CD14-positive monocyte (primary cell): ENCODE measurements around the gene RBFOX1. TPM values are rescaled to one million over a fixed set of nuclear protein-coding genes. Genes with fewer than 3 reads are reported as not detected.

Source experiments
- DNase-seq, 3 donors: peaks; one replicate each; pipeline ENCODE4 v3.0.0-alpha.2; 2011 to 2022
- H2AFZ ChIP-seq: 2 replicates; pipeline ENCODE4 v1.6.0; 2012; ENCODE audit warnings: mild to moderate bottlenecking, low read depth, low read length, inconsistent platforms; ENCODE audit not compliant: insufficient read depth, poor library complexity, severe bottlenecking
- H3K27ac ChIP-seq, 2 donors: 1 replicate in 1 of 2; 2 replicates in 1 of 2; pipeline ENCODE4 v1.5.1; 2012 to 2013; ENCODE audit warnings: low read length in 2 of 2, control low read depth in 1 of 2, inconsistent platforms in 1 of 2, low read depth in 1 of 2, mild to moderate bottlenecking in 1 of 2
- H3K27me3 ChIP-seq, 2 donors: one replicate each; pipeline versions ENCODE4 v1.6.0 to v1.6.1; 2011 to 2013; ENCODE audit warnings: low read length in 2 of 2; ENCODE audit not compliant: control insufficient read depth in 2 of 2, insufficient read depth in 2 of 2
- H3K36me3 ChIP-seq, 2 donors: replicated peaks in 1 of 2; 1 replicate in 1 of 2; 2 replicates in 1 of 2; pipeline versions ENCODE4 v1.5.1 to v1.6.1; 2012 to 2013; ENCODE audit warnings: low read length in 2 of 2, control low read depth in 1 of 2, inconsistent platforms in 1 of 2, mild to moderate bottlenecking in 1 of 2; ENCODE audit not compliant: insufficient read depth in 2 of 2, control insufficient read depth in 1 of 2
- H3K4me1 ChIP-seq, 2 donors: 1 replicate in 1 of 2; 2 replicates in 1 of 2; pipeline versions ENCODE4 v1.5.1 to v1.6.1; 2012 to 2013; ENCODE audit warnings: low read length in 2 of 2, control low read depth in 1 of 2, inconsistent platforms in 1 of 2, mild to moderate bottlenecking in 1 of 2, moderate library complexity in 1 of 2; ENCODE audit not compliant: insufficient read depth in 2 of 2, control insufficient read depth in 1 of 2
- H3K4me2 ChIP-seq: replicated peaks from 2 replicates; pipeline ENCODE3; 2012; ENCODE audit warnings: low read length, moderate library complexity, mild to moderate bottlenecking; ENCODE audit not compliant: poor library complexity, severe bottlenecking; ENCODE audit errors: extremely low read depth
- H3K4me3 ChIP-seq, 3 experiments: fragments of 200-600 bp in 1 of 3; sonication (generic) in 1 of 3; replicated peaks in 1 of 3; 1 replicate in 2 of 3; 2 replicates in 1 of 3; pipeline ENCODE4 v1.5.1; 2011 to 2013; ENCODE audit warnings: low read length in 3 of 3, mild to moderate bottlenecking in 3 of 3, control low read depth in 2 of 3, low read depth in 2 of 3, inconsistent platforms in 1 of 3, moderate library complexity in 1 of 3
- H3K79me2 ChIP-seq: 2 replicates; pipeline ENCODE4 v1.6.0; 2012; ENCODE audit warnings: mild to moderate bottlenecking, control low read depth, inconsistent platforms, low read length, moderate library complexity; ENCODE audit not compliant: insufficient read depth
- H3K9ac ChIP-seq: 2 replicates; pipeline ENCODE4 v1.6.0; 2017; ENCODE audit warnings: low read length, mild to moderate bottlenecking; ENCODE audit not compliant: insufficient read depth, poor library complexity, severe bottlenecking
- H3K9me3 ChIP-seq, 2 donors: replicated peaks in 1 of 2; 1 replicate in 1 of 2; 2 replicates in 1 of 2; pipeline versions ENCODE4 v1.5.1 to v1.6.1; 2012 to 2013; ENCODE audit warnings: low read length in 2 of 2, control low read depth in 1 of 2; ENCODE audit not compliant: control insufficient read depth in 1 of 2, insufficient read depth in 1 of 2
- H4K20me1 ChIP-seq: 2 replicates; pipeline ENCODE4 v1.6.0; 2012; ENCODE audit warnings: mild to moderate bottlenecking, low read length, control low read depth, moderate library complexity; ENCODE audit not compliant: insufficient read depth
- H3K27ac Mint-ChIP-seq, 7 donors: one replicate each; pipeline ENCODE4 v1.8.0; 2020; ENCODE audit warnings: mild to moderate bottlenecking in 7 of 7, mixed read lengths in 7 of 7, moderate library complexity in 6 of 7, inconsistent platforms in 2 of 7
- H3K27me3 Mint-ChIP-seq, 3 donors: one replicate each; pipeline ENCODE4 v1.8.0; 2021 to 2022; ENCODE audit warnings: low read depth in 3 of 3, mild to moderate bottlenecking in 3 of 3, mixed read lengths in 3 of 3, moderate library complexity in 3 of 3, inconsistent platforms in 1 of 3
- H3K36me3 Mint-ChIP-seq, 2 donors: one replicate each; pipeline ENCODE4 v1.8.0; 2020; ENCODE audit warnings: mixed read lengths in 2 of 2, inconsistent platforms in 1 of 2, mild to moderate bottlenecking in 1 of 2
- H3K4me1 Mint-ChIP-seq: one replicate; pipeline ENCODE4 v1.8.0; 2020; ENCODE audit warnings: mild to moderate bottlenecking, mixed read lengths
- H3K4me3 Mint-ChIP-seq, 2 donors: one replicate each; pipeline ENCODE4 v1.8.0; 2020; ENCODE audit warnings: mild to moderate bottlenecking in 2 of 2, mixed read lengths in 2 of 2, moderate library complexity in 1 of 2
- H3K9me3 Mint-ChIP-seq, 7 donors: one replicate each; pipeline ENCODE4 v1.8.0; 2020 to 2022; ENCODE audit warnings: mixed read lengths in 7 of 7, mild to moderate bottlenecking in 6 of 7, moderate library complexity in 6 of 7, inconsistent platforms in 2 of 7
- WGBS: methylation state at CpG from one replicate; pipeline ENCODE4 v1.1.5; 2013; ENCODE audit warnings: missing lambda C conversion rate; ENCODE audit not compliant: insufficient coverage; 5-methylcytosine and 5-hydroxymethylcytosine counted together
- intact Hi-C, 2 donors: fragments of 100-400 bp; cut with micrococcal nuclease; formaldehyde crosslinking; loops; one replicate each; pipeline versions ENCODE4 v1.15.0 to v1.15.1; 2023
- polyA plus RNA-seq, 3 donors: library from polyadenylated mRNA; depleted of rRNA in 1 of 3; unstranded in 2 of 3; stranded (reverse) in 1 of 3; fragments of 300-500 nt in 2 of 3; fragments of >200 nt in 1 of 3; fragmentation: Illumina TruSeq in 2 of 3; gene quantifications; 1 replicate in 2 of 3; 2 replicates in 1 of 3; pipeline ENCODE4 v1.2.3, GENCODE V29; 2012 to 2021
- TF ChIP-seq, protein P1 (sequence below): fragments of 200-600 bp; IDR thresholded peaks from one replicate; pipeline ENCODE4 v1.8.0; 2022; ENCODE audit warnings: antibody characterized with exemption, mild to moderate bottlenecking

RBFOX1 gene
- polyA plus RNA-seq, 3 donors, result not detected

DNA sequence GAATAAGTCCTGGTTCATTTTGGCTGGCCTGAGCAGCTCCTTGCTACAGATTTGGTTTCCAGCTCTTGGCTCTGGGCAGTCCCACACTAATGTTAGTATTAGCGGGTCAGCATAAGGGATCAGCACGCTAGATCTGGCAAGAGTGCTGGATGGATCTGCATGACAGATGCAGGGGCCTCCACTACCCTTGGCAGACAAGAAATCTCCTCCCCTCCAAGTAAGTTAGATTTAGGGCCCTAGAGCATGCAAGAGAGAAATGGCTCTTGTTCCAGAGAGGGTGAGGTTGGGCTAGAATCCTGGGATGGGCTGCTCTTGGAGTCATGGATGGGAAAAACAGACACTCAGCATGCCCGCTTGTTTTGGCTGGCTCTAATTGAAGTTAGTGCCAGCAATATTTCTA lies 414.3 kb downstream of the RBFOX1 start:
- H4K20me1 ChIP-seq, result no peaks in the 10 kb centered on the region

DNA sequence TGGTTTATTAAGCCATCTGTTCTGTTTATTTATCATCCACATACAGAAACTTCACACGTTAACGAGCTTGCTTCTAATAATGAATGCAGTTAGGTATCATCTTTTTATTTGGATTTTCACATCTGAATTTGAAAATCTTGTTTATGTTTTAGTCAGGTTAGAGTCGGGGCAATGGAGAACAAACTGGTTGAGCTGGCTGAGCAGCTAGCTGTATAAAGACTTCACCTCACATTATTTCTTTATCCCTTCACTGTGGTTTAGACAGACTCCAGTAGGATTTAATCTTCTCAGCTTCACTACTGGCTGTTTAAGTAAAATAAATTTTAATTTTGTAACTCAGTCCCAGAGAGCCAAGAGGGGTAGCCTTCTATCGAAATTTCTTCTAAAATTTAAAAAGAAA lies 415.9 kb downstream of the RBFOX1 start:
- no peak for DNase-seq
- no peak overlapping the region for H3K4me2 ChIP-seq
- H3K27ac ChIP-seq, result no peak overlapping the region
- H3K4me3 ChIP-seq, result no peak overlapping the region
- TF ChIP-seq, protein P1, sequence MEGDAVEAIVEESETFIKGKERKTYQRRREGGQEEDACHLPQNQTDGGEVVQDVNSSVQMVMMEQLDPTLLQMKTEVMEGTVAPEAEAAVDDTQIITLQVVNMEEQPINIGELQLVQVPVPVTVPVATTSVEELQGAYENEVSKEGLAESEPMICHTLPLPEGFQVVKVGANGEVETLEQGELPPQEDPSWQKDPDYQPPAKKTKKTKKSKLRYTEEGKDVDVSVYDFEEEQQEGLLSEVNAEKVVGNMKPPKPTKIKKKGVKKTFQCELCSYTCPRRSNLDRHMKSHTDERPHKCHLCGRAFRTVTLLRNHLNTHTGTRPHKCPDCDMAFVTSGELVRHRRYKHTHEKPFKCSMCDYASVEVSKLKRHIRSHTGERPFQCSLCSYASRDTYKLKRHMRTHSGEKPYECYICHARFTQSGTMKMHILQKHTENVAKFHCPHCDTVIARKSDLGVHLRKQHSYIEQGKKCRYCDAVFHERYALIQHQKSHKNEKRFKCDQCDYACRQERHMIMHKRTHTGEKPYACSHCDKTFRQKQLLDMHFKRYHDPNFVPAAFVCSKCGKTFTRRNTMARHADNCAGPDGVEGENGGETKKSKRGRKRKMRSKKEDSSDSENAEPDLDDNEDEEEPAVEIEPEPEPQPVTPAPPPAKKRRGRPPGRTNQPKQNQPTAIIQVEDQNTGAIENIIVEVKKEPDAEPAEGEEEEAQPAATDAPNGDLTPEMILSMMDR, result no peak
- Mint-ChIP-seq H3K4me3 (no peak overlapping the region), H3K4me1 (no peaks in the 10 kb centered on the region), H3K9me3 (peaks cover 0 to 4% (median 0%) of the 10 kb centered on the region in 7 donors), H3K27me3 (no peaks in the 10 kb centered on the region), H3K36me3 (no peaks in the 10 kb centered on the region), H3K27ac (no peak overlapping the region)
- no peaks in the 10 kb centered on the region for H4K20me1 ChIP-seq
- no peak overlapping the region for H2AFZ ChIP-seq
- H3K27me3 ChIP-seq, result no peaks in the 10 kb centered on the region
- intact Hi-C loops, result no loop called here
- no peaks in the 10 kb centered on the region for H3K4me1 ChIP-seq
- no peaks in the 10 kb centered on the region for H3K9me3 ChIP-seq
- no CpG with 5 or more reads among the region's 4 CpGs for WGBS
- no peak overlapping the region for H3K9ac ChIP-seq
- no peaks in the 10 kb centered on the region for H3K36me3 ChIP-seq
- H3K79me2 ChIP-seq, result no peaks in the 10 kb centered on the region

More for the DNA sequence above, 414.3 kb downstream of the RBFOX1 start:
- Histone ChIP-seq H3K4me3 (no peak overlapping the region), H3K4me1 (no peaks in the 10 kb centered on the region), H2AFZ (no peak overlapping the region), H3K27ac (no peak overlapping the region), H3K36me3 (no peaks in the 10 kb centered on the region), H3K79me2 (no peaks in the 10 kb centered on the region), H3K9ac (no peak overlapping the region), H3K27me3 (no peaks in the 10 kb centered on the region), H3K9me3 (no peaks in the 10 kb centered on the region), H3K4me2 (no peak overlapping the region)
- intact Hi-C loops, result no loop called here
- Mint-ChIP-seq H3K4me3 (no peak overlapping the region), H3K27ac (no peak overlapping the region), H3K27me3 (no peaks in the 10 kb centered on the region), H3K36me3 (no peaks in the 10 kb centered on the region), H3K4me1 (no peaks in the 10 kb centered on the region), H3K9me3 (peaks cover 0 to 4% (median 0%) of the 10 kb centered on the region in 7 donors)
- TF ChIP-seq, protein P1, result no peak
- no peak for DNase-seq
- 75% methylated on average over 1 of the region's 3 CpGs for WGBS
